GM19023 (cell line): Measurements from ENCODE around the gene SYT4.
"Not testable (repeated sequence)": the region's sequence is repeated elsewhere in the genome, so short reads cannot be mapped to it uniquely, and the experiment has no call there.

Experiments used
- ATAC-seq: cut with Tn5 transposase; IDR thresholded peaks from one replicate; pipeline ENCODE4 v1.9.1; 2021; ENCODE audit warnings: mild to moderate bottlenecking, moderate library complexity; ENCODE audit not compliant: unreplicated experiment

Gene SYT4

DNA sequence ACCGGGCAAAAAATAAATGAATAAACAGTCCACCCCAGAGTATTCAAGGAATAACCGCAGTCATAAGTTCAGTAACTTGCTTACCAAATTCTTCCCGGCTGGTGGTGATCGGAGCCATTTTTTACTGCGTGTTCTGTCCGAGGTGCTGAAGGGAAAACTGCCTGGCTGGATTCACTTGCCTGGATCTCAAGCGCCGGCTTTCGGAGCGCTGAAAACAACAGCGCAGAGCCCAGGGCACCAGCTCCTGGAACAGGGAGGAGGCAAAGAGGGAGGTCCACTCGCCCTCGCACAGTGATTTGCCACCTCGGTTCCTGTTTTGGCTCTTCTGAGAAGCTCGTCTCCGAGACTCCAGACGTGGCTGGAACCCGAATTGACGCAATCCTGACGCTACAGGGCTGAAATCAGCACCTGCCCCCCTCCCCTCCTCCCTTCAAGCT lies at the start of gene SYT4:
Gene SYT4 (minus strand): TSS at position 327 of the 437 bp plus-strand sequence. CDS start 209 bp downstream, at position 118.
- ATAC-seq = no peak

DNA sequence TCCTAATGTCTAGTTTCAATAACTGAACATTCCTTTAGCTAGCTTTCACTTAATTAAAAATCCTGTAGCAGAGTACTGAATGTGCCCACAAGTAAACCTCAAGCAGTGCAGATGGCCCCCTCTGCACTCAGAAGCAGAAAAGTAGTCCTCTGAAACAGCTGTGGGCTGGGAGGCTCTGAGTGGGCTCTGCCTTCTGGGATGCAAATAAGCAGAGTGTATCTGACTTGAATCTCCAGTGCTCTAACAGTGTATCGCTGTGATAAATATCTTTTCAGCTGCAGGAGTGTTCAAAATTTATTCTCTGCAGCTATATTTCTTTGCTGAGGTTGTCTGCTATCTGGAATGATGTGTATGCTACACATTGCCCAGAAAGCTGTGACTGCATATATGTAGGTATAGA lies 44.8 kb upstream of the SYT4 start:
- no peak for ATAC-seq

GRCh38 chr18:43314941-43315340 lies 37.7 kb upstream of the SYT4 start:
- ATAC-seq = no peak

DNA sequence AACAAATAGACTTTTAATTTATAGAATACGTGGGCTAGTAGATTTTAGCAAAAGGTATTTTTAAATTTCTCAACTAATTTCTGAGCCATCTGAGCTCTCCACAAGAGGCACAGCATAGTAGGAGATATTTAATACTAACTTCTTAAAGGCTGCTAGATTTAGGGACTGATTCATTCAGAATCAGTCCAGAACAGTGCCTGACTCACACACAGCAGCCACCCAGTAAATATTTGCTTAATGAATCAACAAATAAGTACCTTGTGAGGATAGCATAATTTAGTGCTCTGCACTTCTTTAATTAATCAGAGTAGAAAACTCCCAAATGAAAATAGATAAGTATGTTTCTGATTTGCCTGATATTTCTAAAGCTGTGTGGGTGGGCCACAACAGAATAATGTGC lies 35.6 kb upstream of the SYT4 start:
- ATAC-seq = no peak

GRCh38 chr18:43310239-43310638 lies 32.9 kb upstream of the SYT4 start:
- ATAC-seq = no peak

GRCh38 chr18:43303376-43303775 lies 26.1 kb upstream of the SYT4 start:
- no peak for ATAC-seq

DNA sequence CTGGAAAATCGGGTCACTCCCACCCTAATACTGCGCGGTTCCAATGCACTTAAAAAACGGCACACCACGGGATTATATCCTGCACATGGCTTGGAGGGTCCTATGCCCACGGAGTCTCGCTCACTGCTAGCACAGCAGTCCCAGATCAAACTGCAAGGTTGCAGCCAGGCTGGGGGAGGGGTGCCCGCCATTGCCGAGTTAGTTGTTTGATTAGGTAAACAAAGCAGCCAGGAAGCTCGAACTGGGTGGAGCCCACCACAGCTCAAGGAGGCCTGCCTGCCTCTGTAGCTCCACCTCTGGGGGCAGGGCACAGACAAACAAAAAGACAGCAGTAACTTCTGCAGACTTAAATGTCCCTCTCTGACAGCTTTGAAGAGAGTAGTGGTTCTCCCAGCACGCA lies 8.9 kb upstream of the SYT4 start:
- not testable (repeated sequence) for ATAC-seq

- no peak for ATAC-seq
These were observed 6.0 kb upstream of the SYT4 start for GRCh38 chr18:43283299-43283698.

DNA sequence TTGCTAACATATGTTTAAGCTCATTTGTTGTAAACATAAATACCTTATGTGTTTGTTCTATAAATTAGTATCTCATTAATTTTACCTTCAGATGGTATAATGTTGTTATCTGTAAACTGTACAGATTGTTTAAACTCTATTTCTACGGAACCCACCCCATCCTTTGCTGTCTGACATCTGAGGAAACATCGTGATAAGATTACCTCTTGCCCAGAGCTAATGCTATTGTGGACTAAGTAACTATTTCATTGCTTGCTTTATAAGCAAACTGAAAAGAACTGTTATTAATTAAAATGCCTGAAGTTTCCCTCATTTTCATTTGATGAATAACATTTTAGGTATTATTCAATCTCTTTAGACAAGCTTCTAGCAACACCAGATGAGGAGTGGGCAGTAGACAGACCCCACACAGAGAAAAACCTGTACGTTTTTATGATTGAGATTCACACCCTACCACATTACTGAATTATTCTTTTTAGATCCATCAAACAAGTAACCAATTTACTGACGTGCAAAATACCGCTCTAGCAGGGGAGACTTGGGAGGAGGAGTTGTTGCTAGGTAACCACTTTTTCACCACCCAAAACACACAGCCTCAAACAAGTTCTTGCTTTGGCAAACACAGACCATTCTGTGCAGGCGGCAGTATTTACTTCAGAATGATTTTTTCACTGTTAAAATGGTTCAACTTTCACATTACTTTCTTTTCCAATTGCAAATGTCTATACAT lies 1.9 kb upstream of the SYT4 start:
- ATAC-seq = no peak

DNA sequence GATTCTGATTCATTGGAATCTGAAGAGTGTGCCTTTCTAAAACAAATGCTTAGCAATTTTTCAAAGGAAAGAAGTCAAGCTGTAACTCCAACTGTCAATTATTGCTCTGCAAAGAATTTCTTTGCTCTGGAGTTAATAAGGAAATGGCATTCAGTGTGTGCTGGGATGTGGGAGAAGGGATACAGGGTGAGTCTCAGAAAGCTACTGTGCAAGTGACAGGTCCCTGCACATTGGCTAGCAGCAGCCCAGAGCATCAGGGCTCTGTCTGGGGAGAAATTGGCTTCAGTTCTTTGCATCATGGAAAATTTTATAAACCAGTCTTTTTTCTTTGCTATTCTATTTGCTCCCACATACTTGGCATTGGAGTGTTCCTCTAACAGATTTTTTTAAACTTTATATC lies 1.1 kb upstream of the SYT4 start:
- no peak for ATAC-seq

DNA sequence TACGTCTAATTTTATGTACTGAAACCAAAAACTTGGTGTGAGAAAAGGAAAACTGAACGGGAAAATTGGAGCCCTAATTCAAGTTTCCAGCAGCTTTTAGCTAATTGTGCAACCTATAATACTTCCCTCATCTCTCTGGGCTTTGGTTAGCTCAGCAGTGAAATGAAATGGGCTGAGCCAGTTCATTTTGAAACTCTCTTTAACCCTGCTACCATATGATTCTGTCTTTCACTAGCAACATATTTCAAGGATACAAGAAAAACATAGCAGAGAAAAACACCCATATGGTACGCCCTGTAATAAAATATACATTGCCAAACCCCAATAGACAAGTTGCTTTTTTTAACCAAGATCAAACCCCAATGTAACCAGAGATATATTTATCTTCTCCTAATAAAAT lies 799 bp downstream of the SYT4 start:
- ATAC-seq = no peak

DNA sequence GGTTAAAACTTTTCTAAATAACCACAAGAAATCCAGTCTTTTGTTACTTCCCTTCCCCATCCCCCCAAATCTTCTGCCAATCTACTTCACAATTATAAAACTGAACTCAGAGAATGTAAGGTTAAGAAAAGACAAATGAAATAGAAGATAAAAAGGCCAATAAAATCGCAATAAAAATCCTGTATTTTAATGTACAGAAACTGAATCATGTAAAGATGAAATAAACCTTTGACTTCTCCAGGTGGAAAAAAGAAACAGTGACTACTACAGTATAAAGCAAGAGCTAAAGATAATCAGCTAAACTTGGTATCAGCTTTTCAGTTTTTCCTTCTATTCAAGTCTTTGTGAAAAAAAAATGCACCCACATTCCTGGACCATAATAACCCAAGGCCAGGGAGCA lies 1.7 kb downstream of the SYT4 start:
- no peak for ATAC-seq

DNA sequence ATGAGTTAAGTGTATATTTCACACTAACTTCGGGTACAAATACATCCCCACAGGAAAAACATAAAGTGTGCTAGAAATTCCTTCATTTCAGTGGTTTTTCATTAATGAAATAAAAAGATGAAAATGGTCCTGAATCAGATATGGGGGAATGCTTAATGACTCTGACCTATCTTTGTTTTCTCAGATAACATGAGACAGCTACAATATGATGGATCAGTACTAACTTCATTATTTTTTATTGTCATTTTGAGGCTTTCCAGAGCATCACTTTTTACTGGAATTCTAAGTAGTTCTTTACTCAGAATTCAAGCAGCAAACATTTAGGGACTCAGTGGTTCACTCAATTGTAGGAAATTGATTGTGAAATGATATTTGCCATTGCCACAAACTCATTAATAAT lies 2.8 kb downstream of the SYT4 start:
- no peak for ATAC-seq

- no peak for ATAC-seq
These were observed 5.5 kb downstream of the SYT4 start for GRCh38 chr18:43271593-43272432.

DNA sequence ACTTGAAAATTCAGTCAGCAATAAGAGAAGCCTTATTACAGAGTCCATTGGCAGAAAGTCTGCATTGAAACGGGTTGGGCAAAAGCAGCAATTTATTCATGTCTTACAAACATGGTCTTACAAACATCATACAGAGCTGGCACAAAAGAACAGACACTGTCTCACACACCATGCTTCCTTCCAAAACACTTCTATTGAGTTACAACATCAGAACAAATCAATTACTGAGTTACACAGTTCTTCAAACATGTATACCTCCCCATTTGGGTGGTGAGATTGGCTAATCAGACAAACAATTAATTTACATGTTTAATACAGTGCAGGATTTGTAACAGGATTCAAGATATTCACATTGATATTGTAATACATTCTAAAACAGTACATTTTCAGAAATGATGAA lies 9.5 kb downstream of the SYT4 start:
- ATAC-seq = no peak

- ATAC-seq = no peak
These were observed 11.8 kb downstream of the SYT4 start for GRCh38 chr18:43265465-43265864.

DNA sequence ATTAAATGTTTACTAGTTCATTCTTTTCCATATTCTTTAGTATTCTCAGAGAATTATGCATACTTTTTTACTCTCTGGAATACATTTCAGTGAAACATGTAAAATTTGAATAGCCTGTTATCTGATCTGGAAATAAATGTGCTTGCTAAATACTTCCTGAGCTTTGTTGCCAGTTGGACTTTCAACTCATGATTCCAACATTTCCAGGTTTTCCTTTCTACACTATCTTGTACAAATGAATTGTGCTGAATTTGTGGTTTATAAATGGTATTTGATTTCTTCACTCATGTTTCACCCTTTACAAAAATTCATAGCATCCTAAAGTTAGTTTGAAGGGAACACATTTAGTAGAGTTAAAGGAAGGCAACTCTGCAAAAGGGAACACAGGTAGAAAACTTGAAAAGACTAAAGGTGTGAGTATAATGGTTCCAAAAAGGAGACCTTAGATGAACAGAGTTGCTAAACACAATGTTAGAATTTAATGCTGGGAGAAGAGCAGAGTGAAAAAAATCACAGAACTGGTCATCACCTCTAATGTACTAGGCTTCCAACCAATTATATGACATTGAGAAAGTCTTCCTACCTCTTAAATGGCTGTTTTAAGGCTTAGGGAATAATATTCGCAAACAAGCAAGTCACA lies 28.6 kb downstream of the SYT4 start:
- ATAC-seq = no peak

GRCh38 chr18:43247944-43248343 lies 29.3 kb downstream of the SYT4 start:
- no peak for ATAC-seq

- no peak for ATAC-seq
These were observed 38.9 kb downstream of the SYT4 start for GRCh38 chr18:43238429-43238828.

DNA sequence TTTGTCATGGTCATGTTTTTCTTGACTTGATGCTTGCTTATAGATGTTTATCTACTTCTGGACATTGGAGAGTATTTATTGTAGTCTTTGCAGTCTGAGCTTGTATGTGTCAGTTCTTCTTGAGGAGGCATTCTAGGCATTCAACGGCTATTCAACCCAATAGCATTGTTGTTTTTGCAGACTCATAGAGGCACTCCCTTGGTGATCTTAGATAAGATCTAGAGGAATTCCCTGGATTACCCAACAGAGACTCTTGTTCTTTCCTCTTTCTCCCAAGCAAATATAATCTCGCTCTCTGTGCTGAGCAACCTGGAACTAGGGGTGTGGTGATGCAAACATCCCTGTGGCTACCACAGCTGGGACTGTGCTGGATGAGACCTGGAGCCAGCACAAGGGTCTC lies 40.4 kb downstream of the SYT4 start:
- no peak for ATAC-seq

DNA sequence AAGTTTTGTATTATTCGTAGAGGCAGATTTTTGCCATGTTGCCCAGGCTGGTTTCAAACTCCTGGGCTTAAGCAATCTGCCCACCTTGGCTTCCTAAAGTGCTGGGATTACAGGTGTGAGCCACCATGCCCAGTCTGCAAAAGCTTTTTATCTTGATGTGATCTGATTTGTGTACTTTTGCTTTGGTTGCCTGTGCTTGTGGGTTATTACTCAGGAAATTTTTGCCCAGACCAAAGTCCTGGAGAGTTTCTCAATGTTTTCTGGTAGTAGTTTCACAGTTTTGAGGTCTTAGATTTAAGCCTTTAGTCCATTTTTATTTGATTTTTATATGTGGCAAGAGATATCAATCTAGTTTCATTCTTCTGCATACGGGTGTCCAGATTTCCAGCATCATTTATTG lies 42.4 kb downstream of the SYT4 start:
- no peak for ATAC-seq

GRCh38 chr18:43222501-43222900 lies 54.8 kb downstream of the SYT4 start:
- no peak for ATAC-seq
